Gastroesophageal sphincter (tissue), 4 donors: ENCODE data around the gene FUBP1. TPM values are rescaled to one million over a fixed set of nuclear protein-coding genes. Genes with fewer than 3 reads are reported as not detected.

Experiments
- ATAC-seq: fragments of 150-250 bp; one replicate; pipeline ENCODE4 v1.9.1; 2016; ENCODE audit warnings: mild to moderate bottlenecking, moderate library complexity
- H3K27ac ChIP-seq, 4 donors: fragments of 200-600 bp; sonication (generic) in 3 of 4; 1 replicate in 3 of 4; 2 replicates in 1 of 4; pipeline ENCODE4 v1.5.1; 2016 to 2019
- H3K27me3 ChIP-seq: fragments of 200-600 bp; sonication (generic); one replicate; pipeline ENCODE4 v1.5.1; 2019
- H3K36me3 ChIP-seq, 2 donors: fragments of 200-600 bp; sonication (generic); one replicate each; pipeline ENCODE4 v1.5.1; 2019; ENCODE audit warnings: control low read depth in 1 of 2
- H3K4me1 ChIP-seq, 3 donors: fragments of 200-600 bp; sonication (generic); 1 replicate in 2 of 3; 2 replicates in 1 of 3; pipeline ENCODE4 v1.5.1; 2016 to 2019; ENCODE audit warnings: control low read depth in 2 of 3
- H3K4me3 ChIP-seq, 2 donors: fragments of 200-600 bp; sonication (generic); one replicate each; pipeline ENCODE4 v1.5.1; 2019; ENCODE audit warnings: mild to moderate bottlenecking in 1 of 2, moderate library complexity in 1 of 2
- H3K9me3 ChIP-seq, 3 donors: fragments of 200-600 bp; sonication (generic); one replicate each; pipeline ENCODE4 v1.5.1; 2017 to 2019; ENCODE audit warnings: control low read depth in 2 of 3
- EP300 ChIP-seq: sonication (generic); formaldehyde crosslinking; IDR thresholded peaks from one replicate; pipeline ENCODE4 v1.6.1; 2017; ENCODE audit warnings: antibody characterized with exemption, mild to moderate bottlenecking
- POLR2A ChIP-seq, 2 donors: fragments of 450-650 bp; IDR thresholded peaks; one replicate each; pipeline ENCODE4 v1.6.1; 2017; ENCODE audit warnings: antibody characterized with exemption in 2 of 2, mild to moderate bottlenecking in 2 of 2, moderate library complexity in 1 of 2
- POLR2AphosphoS5 ChIP-seq: sonication (generic); formaldehyde crosslinking; IDR thresholded peaks from one replicate; pipeline ENCODE4 v1.6.1; 2017; ENCODE audit warnings: antibody characterized with exemption
- WGBS, 2 donors: methylation state at CpG; one replicate each; pipeline ENCODE4 v1.1.5; 2018; ENCODE audit warnings: low coverage in 1 of 2; 5-methylcytosine and 5-hydroxymethylcytosine counted together
- total RNA-seq, 4 donors: library from RNA; depleted of rRNA; stranded (reverse); fragments of >200 nt; gene quantifications; one replicate each; pipeline ENCODE4 v1.1.0, GENCODE V29; 2016
- TF ChIP-seq, protein P1 (sequence below), 4 experiments: fragments of 200-600 bp in 2 of 4; fragments of 450-650 bp in 2 of 4; sonication (generic) in 1 of 4; IDR thresholded peaks; one replicate each; pipeline ENCODE4 v1.5.1; 2017 to 2019; ENCODE audit warnings: antibody characterized with exemption in 4 of 4, mild to moderate bottlenecking in 2 of 4, moderate library complexity in 2 of 4

The FUBP1 gene
- total RNA-seq, 4 donors from 2014 or later: 46.9 to 135 (median 68.5) TPM

DNA sequence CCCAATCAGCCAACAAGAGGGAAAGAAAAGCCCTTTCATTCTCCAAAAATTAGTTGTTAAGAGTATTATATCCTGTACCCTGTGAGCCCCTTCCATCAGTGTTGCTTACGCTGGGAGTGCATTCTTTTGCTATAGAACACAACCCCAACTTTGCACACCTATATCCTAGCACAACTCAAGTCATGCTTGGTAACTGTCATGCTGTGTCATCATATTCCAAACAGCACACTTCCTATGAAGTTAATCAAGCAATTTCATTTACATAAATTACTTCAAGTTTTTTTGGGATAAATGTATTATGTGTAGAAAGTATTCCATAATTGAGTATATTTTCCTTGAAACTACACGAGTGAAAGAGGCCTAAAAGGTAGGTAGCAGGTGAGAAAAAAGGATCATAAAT, 20.0 kb downstream of the FUBP1 start:
- peaks cover 45 to 99% of the 10 kb centered on the region in 2 donors for H3K36me3 ChIP-seq
- TF ChIP-seq POLR2A (IDR thresholded peaks at IDR 0.05): no peak
- no peak for TF ChIP-seq EP300
- no peak for TF ChIP-seq POLR2AphosphoS5
- TF ChIP-seq, protein P1, sequence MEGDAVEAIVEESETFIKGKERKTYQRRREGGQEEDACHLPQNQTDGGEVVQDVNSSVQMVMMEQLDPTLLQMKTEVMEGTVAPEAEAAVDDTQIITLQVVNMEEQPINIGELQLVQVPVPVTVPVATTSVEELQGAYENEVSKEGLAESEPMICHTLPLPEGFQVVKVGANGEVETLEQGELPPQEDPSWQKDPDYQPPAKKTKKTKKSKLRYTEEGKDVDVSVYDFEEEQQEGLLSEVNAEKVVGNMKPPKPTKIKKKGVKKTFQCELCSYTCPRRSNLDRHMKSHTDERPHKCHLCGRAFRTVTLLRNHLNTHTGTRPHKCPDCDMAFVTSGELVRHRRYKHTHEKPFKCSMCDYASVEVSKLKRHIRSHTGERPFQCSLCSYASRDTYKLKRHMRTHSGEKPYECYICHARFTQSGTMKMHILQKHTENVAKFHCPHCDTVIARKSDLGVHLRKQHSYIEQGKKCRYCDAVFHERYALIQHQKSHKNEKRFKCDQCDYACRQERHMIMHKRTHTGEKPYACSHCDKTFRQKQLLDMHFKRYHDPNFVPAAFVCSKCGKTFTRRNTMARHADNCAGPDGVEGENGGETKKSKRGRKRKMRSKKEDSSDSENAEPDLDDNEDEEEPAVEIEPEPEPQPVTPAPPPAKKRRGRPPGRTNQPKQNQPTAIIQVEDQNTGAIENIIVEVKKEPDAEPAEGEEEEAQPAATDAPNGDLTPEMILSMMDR (IDR thresholded peaks at IDR 0.05): no peak

DNA sequence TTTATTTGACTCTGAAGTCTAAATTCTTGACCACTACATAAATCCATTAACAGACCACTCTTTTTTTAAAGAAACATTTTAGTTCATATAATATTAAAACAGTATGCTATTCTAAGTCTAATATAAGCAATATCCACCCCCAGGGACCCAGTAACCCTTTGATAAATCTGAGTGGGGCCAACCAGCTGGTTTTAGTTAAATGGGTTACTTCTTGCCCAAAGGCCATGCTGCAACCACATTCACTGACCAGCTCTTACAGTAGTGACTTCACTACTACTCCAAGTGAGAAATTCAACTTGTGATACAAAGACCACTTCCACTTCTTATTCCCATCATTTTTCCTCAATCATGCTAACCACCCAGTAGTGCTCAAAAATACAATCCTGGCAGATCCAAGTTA, 20.5 kb downstream of the FUBP1 start:
- H3K27me3 ChIP-seq: no peaks in the 10 kb centered on the region
- H3K9me3 ChIP-seq: no peaks in the 10 kb centered on the region
- H3K4me1 ChIP-seq: peaks cover 0 to 16% (median 0%) of the 10 kb centered on the region in 3 donors
- ATAC-seq: no peak
- peaks cover 40 to 99% of the 10 kb centered on the region in 2 donors for H3K36me3 ChIP-seq
- no peak for TF ChIP-seq EP300
- no peak for TF ChIP-seq POLR2A (IDR thresholded peaks at IDR 0.05)
- TF ChIP-seq, protein P1 (IDR thresholded peaks at IDR 0.05): no peak
- TF ChIP-seq POLR2AphosphoS5: no peak
- H3K4me3 ChIP-seq: no peak overlapping the region
- H3K27ac ChIP-seq: no peak overlapping the region

More for the DNA sequence above, 20.0 kb downstream of the FUBP1 start:
- H3K9me3 ChIP-seq: no peaks in the 10 kb centered on the region
- no peak for ATAC-seq
- H3K4me1 ChIP-seq: peaks cover 0 to 16% (median 0%) of the 10 kb centered on the region in 3 donors
- no peak overlapping the region for H3K4me3 ChIP-seq
- WGBS, 2 donors: 89 to 100% methylated on average over 1 to 2 of the region's 2 CpGs
- H3K27me3 ChIP-seq: no peaks in the 10 kb centered on the region
- H3K27ac ChIP-seq: no peak overlapping the region

GRCh38 chr1:77956464-77956863, 22.4 kb downstream of the FUBP1 start:
- H3K9me3 ChIP-seq: no peaks in the 10 kb centered on the region
- H3K27me3 ChIP-seq: no peaks in the 10 kb centered on the region
- H3K4me1 ChIP-seq: peaks cover 0 to 16% (median 0%) of the 10 kb centered on the region in 3 donors
- no peak for ATAC-seq
- no peak overlapping the region for H3K4me3 ChIP-seq
- TF ChIP-seq EP300 (no peak), POLR2A (IDR thresholded peaks at IDR 0.05) (no peak), POLR2AphosphoS5 (no peak)
- TF ChIP-seq, protein P1 (IDR thresholded peaks at IDR 0.05): no peak
- H3K36me3 ChIP-seq: peaks cover 21 to 99% of the 10 kb centered on the region in 2 donors
- H3K27ac ChIP-seq: peak overlapping the region in 1 of 4 donors; percentile 25
- 77 to 90% methylated on average over 2 to 3 of the region's 3 CpGs for WGBS, 2 donors

DNA sequence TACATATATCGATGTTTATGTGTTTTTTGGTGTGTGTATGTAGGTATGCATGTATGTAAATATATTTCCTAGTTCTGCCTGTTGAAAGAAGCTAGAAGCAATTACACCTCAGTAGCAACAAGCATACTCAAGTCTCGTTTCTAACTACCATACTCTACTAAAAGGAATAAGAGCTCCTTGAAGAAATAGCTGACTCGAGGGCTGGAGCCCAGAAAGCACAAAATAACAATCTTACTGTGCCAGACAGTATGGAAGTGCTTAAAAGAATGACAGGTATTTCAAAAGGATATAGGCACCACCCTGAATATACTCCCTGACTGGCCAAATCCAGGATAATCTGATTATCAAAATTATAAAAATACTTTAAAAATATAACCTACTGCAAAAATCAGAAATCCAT, 23.2 kb downstream of the FUBP1 start:
- H3K27me3 ChIP-seq: no peaks in the 10 kb centered on the region
- TF ChIP-seq EP300: no peak
- no peak for TF ChIP-seq POLR2A (IDR thresholded peaks at IDR 0.05)
- TF ChIP-seq POLR2AphosphoS5: no peak
- TF ChIP-seq, protein P1 (IDR thresholded peaks at IDR 0.05): no peak
- ATAC-seq: no peak
- no peaks in the 10 kb centered on the region for H3K9me3 ChIP-seq
- H3K36me3 ChIP-seq: peaks cover 20 to 99% of the 10 kb centered on the region in 2 donors
- H3K4me3 ChIP-seq: no peak overlapping the region
- H3K27ac ChIP-seq: no peak overlapping the region
- peaks cover 0 to 23% (median 2%) of the 10 kb centered on the region in 3 donors for H3K4me1 ChIP-seq
- 82 to 83% methylated on average over 2 to 3 of the region's 3 CpGs for WGBS, 2 donors

DNA sequence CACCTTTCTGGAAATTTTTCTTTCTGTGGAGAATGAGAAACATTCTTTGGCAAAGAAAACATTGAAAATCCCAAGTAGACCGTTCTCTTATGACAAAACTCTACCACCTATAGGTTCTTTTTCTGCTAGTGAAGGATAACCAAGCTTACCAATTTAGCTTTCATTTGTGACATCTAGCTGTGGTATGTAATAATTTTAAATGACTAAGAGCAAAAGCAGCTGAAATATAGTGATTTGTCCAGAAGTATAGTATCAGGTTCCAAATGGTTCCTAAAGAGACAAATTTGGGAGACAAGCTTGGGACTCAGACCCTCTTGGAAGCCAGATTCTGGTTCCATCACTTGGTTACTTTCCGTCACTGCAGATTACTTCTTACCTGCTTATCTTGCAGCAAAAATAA, 24.4 kb downstream of the FUBP1 start:
- H3K27me3 ChIP-seq: no peaks in the 10 kb centered on the region
- H3K36me3 ChIP-seq: peaks cover 10 to 93% of the 10 kb centered on the region in 2 donors
- H3K4me1 ChIP-seq: peaks cover 0 to 35% (median 2%) of the 10 kb centered on the region in 3 donors
- ATAC-seq: no peak
- WGBS, 2 donors: 92 to 94% methylated on average over 2 of the region's 2 CpGs
- no peak overlapping the region for H3K27ac ChIP-seq
- TF ChIP-seq POLR2AphosphoS5 (no peak), EP300 (no peak), POLR2A (IDR thresholded peaks at IDR 0.05) (no peak)
- TF ChIP-seq, protein P1 (IDR thresholded peaks at IDR 0.05): no peak
- no peak overlapping the region for H3K4me3 ChIP-seq
- no peaks in the 10 kb centered on the region for H3K9me3 ChIP-seq
